HG02884 (cell line): ENCODE data around the gene TMEM74B.

Experiments used
- ATAC-seq: cut with Tn5 transposase; IDR thresholded peaks from one replicate; pipeline ENCODE4 v1.9.1; 2021; ENCODE audit warnings: mild to moderate bottlenecking, moderate library complexity; ENCODE audit not compliant: unreplicated experiment

TMEM74B gene

DNA sequence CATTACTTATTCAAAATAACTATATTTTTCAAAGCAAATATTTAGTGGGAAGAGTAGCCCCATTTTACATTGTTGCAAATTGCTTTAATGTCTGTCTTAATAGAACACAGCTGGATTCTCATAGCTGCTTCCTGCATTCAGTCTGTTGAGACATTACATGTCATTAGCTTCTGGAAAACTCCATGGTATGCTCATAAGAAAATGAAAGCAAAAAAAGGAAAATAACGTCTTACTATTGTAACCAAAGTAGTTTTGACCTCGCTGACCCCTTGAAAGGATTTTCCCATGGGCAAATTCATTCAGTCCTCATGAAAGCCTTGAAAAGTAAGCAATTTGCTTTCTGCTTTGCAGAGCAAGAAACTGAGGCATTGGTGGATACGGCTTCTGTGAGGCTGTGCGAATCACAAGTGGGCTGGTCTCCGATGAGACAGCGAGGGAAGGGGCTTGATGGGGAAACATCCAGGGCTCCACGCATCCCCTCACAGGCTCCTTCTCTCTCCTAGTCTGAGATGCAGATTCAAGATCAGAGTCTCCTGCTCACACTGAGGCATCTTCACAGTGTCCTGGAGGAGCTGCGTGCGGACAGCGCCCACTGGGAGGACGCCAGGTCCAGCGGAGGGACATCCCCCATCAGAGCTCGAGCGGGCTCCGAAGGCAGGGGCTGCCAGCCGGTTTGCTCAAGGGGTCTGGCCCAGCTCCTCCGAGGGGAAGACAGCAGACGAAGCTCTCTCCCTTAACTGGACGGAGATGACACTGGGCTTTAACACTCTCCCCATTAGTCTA, 21.8 kb upstream of the TMEM74B start:
- ATAC-seq, result no peak

DNA sequence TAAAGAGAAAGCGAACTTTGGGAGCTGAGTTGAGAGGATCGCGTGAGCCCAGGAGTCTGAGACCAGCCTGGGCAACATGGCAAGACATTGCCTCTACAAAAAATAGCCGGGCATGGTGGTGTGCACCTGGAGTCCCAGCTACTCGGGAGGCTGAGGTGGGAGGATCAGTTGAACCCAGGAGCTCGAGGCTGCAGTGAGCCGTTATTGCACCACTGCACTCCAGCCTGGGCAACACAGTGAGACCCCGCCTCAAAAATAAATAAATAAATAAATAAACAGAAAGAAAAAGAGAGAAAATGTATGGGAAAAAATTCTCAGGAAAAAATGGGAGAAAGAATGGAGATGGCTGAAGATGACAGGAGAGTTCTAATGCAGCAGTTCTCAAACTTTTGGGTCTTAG, 21.0 kb upstream of the TMEM74B start:
- no peak for ATAC-seq

DNA sequence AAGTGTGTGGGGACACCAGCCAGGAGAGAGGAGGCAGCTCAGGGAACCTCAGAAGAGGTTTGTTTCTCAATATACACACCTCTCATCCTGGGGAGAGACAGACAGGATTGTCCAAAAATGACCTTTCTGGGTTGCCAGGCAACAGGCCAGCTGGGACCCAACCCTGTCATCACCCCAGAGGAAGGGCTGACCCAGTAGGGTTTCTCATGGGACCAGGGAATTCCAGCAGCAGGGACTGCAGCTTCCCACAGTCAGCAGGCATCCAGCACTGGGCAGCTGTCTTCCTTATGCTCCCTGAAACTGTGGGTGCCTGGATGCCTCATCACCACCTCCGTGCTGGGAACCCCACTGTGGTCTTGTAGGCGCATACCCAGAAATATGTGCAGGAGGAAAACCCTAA, 19.8 kb upstream of the TMEM74B start:
- ATAC-seq, result no peak

DNA sequence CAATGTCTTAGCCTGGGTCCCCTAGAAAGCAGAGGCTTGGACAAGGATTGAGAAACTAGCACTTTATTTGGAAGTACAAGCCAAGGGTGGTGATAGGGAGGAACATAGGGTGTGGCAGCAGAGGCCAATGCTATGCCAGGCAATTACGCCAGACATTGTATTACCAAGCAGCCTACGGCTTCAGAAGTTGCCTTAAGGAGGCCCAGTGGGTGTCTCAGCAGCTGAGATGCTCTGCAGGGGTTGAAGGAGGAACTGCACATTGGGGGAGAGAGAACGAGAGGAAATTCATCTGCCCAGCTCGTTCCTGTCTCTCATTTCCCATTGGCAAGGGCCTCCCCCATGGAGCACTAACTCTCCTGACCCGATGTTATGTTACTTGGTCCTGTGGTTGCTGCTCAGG, 19.3 kb upstream of the TMEM74B start:
- no peak for ATAC-seq

DNA sequence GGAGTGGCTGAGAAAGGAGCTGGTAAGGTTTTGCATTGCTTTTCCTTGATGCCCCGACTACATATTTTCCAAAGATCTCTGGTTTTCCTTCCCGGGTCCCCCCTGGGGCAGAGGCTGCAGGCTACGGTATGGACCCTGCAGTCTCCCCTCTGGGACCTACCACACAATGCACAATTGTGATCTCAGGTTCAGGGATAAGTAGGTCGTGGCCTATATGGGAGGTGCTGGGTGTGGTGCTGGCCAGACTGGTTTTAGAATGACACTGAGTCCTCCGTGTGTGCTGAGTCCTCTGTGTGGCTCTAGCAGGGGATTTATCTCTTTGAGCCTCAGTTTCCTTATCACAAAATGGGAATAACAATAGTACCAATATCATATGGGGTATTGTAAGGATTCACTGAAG, 18.8 kb upstream of the TMEM74B start:
- ATAC-seq, result no peak

DNA sequence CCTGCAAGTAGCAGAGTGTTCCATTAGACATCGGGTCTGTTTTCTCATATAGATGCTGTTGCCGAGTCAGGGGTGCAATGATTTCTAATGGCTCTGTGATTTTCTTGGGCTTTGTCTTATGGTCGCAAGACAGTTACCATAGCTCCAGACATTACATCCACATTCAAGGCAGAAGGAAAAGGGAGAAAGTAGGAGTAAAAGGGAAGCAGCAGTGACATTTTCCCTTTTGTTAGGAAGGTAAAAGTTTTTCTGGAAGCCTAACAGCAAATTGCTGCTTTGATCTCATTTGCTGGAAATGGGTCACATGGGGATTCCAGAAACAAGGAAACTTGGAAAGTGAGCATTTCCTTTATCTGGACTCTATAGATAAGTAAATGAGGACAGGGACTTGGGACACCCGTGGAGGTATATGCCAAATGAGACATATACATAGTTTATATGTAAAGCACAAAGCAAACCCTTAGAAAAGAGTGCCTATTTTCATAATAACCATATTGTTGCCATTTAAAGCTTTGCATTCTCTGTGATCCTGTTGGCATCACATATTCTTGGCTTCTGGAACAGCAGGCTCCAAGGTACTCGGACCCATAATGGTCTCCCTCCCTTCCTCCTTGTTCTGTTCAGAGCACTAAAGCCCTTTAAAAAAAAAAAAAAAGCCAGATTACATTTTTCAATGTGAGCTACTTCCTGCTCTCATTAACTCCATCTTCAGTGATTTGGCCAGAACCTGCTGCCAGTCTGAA, 18.2 kb upstream of the TMEM74B start, which contains the start of gene C20orf202:
C20orf202 (plus strand) TSS at position 693 of the 743 bp plus-strand sequence. CDS start 132 bp downstream, outside the sequence.
- no peak for ATAC-seq

DNA sequence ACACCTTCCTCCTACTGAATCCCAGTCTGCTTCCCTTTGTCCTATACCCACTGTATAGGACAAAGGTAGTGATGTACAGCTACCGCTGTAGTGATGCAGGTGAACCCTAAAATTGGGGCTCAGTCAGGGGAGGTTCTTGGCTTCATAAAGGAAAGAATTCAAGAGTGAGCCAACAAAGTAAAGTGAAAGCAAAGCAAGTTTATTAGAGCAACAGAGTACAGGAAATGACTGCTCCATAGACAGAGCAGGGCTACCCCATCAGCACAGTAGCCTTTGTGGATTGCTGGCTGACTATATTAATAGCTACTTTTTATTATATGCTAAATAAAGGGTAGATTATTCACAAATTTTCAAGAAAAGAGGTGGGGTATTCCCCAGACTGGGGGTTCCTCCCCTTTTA, 15.2 kb upstream of the TMEM74B start:
- no peak for ATAC-seq

DNA sequence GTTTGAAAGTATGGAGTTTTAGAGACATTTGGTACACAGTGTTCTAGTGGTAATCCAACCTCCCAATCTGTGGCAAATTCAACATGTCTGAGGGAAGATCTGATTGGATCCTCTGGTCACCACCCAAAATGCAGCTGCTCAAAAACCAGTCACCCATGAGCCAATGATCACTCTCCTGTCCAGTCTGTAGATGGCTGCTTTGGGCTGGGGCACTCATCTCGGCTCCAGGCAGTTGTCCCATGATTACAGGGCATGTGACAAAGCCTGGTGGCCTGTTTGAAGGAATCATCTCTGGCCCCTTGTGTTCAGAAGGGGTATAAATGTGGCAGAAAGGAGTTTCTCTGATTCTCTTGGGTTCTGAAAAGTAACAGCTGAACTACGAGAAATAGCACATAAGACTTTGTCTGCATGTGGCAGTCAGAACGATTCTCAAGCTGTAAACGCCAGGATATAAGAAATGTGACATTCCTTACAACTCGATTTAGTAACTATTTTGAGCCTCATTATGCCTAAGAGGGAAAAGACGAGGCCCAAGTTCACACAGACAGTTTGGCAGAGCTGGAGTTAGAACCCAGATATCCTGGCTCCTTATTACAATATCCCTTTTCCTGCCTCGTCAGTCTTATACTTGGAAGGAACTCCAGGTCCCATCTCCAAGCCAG, 14.6 kb upstream of the TMEM74B start:
- no peak for ATAC-seq

DNA sequence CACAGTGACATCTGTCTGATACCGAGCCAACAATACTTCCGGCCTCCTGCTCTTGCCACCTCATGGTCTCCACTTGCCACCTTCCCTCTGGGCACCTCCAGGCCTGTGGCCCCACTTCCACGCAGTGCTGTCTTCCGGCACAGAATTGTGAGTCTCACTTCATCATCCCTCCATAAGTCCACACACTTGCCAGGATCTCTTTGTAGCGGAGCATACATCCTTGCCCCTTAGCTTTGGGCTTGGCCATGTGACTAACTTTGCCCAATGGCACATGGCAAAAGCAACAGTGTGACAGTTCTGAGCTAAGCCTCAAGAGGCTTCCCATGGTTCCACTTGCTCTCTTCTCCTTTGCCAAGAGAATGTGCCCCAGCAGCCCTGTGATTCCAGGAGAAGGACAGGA, 14.0 kb upstream of the TMEM74B start:
- no peak for ATAC-seq

DNA sequence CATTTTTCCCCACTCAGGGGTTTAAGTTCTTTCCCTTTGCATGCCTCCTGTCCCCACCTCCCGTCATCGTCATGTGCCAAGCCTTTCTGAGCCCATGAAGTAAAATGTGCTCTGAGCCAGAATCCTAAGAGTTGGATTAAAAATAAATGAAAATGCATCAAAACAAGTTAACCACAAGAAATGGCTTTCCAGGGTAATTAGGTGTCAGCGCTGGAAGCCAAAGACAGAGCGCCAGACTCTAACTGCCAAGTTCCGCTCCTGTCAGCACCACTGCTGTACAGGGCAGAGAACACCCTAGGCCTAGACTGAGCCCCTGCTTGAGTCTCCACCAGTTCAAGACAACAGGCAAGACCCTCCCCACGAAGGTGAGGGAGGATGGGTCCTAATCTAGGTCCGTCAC, 13.0 kb upstream of the TMEM74B start:
- no peak for ATAC-seq

DNA sequence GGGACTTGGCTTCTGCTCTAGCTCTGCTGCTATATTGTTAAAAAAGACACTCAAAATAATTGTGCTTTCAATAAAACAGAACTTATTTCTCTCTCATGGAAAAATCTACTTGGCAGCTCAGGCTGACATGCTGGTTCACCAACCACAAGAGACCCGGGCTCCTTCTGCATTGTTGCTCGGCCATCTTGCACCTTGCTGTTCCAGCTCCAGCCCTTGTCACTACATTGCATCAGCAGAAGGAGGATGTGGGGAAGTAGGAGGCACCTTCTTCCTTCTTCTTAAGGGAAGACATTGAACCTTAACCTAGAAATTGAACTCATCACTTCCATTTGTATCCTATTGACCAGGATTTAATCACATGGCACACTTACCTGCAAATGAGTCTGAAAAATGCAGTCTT, 11.9 kb upstream of the TMEM74B start:
- ATAC-seq, result no peak

DNA sequence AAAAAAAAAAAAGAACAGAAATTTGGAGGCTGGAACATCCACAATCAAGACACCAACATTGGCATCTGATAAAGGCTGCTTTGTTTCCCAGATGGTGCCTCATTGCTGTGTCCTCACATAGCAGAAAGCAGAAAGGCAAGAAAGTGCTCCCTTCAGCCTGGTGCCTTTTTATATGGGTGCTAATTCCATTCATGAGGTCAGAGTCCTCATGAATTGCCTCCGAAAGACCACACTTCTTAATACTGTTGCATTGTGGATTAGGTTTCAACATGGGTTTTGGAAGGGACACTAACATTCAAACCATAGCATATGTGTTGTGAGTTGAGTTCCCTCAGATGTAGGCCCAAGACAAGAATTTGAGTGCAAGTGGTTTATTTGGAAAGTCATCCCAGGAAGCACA, 10.4 kb upstream of the TMEM74B start:
- no peak for ATAC-seq

DNA sequence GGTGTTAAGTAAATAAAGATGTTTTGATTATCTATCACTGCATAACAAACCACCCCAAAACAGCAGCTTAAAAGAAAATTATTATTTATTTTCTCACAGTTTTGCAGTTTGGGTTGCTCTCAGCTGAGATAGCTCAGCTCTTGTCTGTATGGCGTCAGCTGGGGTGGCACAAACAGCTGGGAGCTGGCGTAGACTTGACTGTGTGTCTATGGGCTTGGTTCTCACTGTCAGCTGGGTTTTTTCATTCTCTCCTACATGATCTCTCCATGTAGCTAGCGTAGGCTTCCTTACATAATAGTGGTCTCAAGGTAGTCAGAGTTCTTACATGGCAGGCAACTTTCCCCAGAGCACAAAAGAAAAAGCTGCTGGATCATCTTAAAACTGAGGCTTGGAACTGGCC, 6.5 kb upstream of the TMEM74B start:
- no peak for ATAC-seq

DNA sequence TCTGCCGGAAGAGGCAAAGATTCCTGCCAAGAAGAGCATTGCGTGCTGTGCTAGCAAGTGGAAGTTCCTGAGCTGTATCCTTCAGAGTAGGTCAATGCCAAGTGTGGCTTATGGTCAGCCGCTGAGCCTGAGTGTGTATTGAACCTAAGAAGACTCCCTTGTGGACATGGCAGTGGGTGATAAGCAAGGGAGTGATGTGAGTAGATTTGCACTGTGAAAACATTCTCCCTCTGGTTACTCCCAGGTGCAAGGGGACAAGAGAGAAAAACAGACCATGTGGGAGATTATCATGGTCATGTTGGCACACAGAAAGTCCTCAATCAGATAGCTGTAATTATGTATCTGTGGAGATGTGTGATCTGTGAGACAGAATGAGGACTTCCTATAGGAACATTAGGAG, 6.1 kb upstream of the TMEM74B start:
- no peak for ATAC-seq

DNA sequence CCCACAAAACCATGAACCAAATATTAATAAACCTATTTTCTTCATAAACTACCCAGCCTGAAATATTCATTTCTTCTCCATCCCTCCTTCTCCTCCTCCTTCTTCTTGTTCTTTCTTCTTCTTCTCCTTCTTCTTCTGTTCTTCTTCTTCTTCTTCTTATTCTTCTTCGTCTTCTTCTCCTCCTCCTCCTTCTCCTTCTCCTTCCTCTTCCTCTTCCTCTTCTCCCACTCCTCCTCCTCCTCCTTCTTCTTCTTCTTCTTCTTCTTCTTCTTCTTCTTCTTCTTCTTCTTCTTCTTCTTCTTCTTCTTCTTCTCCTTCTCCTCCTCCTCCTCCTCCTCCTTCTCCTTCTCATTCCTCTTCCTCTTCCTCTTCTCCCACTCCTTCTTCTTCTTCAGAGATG, 5.0 kb upstream of the TMEM74B start:
- ATAC-seq, result no peak

DNA sequence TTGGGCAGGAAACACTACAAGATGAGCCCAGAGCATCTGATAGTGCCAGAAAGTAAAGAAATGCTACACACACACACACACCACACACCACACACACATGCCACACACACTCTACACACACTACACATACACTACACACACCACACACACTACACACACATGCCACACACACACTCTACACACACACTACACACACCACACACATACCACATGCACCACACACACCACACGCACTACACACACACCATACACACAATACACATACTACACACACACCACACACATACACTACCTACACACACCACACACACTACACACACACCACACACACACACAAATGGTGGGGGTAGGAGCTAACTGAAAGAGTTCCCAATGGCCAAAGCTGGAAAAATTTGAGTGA, 3.6 kb upstream of the TMEM74B start:
- ATAC-seq, result no peak

DNA sequence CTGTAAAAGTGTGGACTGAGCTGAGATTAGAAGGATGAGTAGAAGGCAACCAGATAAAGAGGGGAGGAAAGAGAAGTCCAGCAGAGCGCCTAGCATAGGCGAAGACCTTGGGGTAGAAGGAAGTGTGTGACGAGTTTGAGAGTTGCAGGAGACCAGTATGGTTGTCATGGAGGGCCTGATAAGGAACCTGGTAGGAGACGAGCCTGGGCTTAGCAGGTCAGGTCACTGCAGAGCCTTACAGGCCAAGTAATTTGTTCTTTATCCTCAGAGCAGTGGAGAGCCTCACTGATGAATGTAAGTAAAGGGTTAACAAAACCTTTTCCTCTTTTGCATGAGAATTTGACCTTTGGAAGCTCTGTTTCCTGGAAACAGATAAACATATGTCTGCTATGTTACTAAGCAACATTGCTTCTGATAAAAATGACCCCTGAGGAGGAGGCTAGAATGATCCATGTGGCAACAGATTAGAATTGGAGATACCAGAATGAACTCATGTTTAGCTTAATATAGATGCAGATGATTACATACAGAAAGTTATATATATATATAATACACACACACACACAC, 2.9 kb upstream of the TMEM74B start:
- no peak for ATAC-seq

DNA sequence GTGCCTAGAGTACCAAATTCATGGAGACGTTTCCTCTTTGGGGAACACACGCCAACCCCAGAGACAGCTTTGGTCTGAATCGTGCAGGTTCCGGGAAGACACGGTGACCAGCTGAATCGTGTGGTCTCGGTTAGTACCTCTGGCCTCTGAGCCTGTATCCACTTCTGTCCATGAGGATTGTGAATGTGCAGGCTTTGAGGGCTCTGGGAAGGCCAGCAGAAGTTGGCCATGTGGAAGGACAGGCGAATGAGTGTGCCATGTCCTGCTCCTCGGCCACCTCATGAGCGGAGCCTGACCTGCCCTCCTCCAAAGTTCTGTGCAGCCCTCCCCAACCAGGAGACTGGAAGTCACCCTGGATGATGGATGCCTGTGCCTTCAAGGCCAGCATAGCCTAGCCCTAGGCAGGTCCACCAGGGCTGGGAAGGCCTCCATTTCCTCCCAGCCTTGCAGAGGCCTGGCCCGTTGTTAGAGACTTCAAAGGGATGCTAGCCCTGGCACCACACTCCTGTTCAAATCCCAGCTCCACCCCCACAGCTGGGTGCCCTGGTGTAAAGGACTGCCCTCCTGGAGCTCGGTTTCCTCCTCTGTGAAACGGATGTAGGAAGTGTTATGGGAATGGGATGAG, 1.7 kb upstream of the TMEM74B start:
- ATAC-seq, result no peak

DNA sequence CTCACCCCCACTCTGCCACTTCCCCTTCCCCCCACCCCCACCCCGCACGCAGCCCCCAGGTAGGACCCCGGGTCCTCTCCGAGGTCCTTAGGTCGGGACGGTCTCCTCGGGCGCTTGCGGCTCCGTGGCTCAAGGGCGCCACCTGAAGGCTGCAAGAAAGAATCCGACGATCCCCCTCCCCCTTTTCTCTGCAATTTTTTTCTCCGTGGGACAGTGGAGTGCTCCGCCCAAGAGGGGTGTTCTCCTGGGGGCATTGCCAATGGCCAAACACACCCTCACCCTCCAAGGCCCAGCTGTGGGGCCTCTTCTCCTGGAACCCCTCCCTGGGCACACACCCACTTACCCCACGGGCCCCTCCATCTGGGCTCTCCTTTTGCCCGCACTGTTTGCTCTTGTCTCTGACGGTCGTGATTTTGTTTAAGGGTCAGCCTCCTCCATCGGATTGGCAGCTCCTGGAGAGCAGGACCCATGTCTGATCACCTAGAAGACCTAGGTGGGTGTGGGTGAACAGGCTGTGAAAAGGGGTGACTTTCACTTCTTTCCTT, 1.1 kb upstream of the TMEM74B start:
- no peak for ATAC-seq

DNA sequence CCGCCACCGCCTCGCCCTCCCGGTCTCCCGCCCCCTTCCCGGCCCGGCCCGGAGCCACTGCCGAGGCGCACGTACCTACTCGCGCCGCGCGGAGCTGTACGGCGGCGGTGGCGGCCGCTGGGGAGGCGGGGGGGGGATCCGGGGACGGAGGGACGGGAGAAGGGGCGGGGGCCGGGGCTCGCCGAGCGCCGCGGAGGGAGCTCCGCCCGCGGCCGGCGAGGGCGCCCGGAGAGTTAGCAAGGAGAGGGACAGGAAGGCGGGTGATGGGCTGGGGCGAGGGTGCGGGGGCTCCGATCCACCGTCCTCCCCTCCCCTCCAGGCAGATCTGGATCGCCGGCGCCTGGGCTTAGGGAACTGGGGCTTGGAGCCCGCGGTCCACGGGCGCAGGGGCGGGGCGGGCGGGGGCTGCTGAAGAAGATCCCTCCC, 548 bp upstream of the TMEM74B start:
- no peak for ATAC-seq

DNA sequence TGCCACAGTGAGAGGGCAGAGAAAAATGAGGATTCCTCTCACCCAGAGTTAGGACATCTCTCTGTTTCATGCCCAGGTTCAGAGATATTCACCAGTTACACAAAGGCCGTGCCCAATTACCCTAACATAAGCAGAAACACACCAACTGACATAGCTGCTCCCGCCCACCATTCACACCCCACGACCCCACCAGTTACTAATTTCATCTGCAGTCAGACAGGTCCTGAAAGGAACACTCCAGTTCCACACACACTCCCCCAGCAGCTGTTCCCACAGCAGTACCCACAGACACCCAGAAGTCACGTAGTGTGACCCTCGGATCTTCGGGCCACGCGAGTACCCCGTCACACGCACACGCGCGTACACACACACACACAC, 532 bp downstream of the TMEM74B start:
- ATAC-seq, result no peak
